Peyer's patch (tissue), 4 donors: ENCODE data around the gene USP40. TPM values are rescaled to one million over a fixed set of nuclear protein-coding genes. Genes with fewer than 3 reads are reported as not detected.
"Not testable (repeated sequence)": the region's sequence is repeated elsewhere in the genome, so short reads cannot be mapped to it uniquely, and the experiment has no call there.

ENCODE experiments used
- DNase-seq, 3 donors: peaks; one replicate each; pipeline ENCODE4 v3.0.0-alpha.2; 2017 to 2019
- H3K27ac ChIP-seq, 4 donors: fragments of 200-600 bp; sonication (generic); one replicate each; pipeline ENCODE4 v1.5.1; 2016 to 2019
- H3K27me3 ChIP-seq, 2 donors: fragments of 200-600 bp; sonication (generic); one replicate each; pipeline ENCODE4 v1.5.1; 2019
- H3K36me3 ChIP-seq, 3 donors: fragments of 200-600 bp; sonication (generic); one replicate each; pipeline ENCODE4 v1.5.1; 2016 to 2019
- H3K4me1 ChIP-seq, 4 donors: fragments of 200-600 bp; sonication (generic); one replicate each; pipeline ENCODE4 v1.5.1; 2016 to 2019
- H3K4me3 ChIP-seq, 4 donors: fragments of 200-600 bp; sonication (generic); 1 replicate in 3 of 4; 2 replicates in 1 of 4; pipeline ENCODE4 v1.5.1; 2016 to 2019; ENCODE audit warnings: mild to moderate bottlenecking in 1 of 4
- H3K9me3 ChIP-seq, 4 donors: fragments of 200-600 bp; sonication (generic); one replicate each; pipeline ENCODE4 v1.5.1; 2016 to 2019; ENCODE audit warnings: mild to moderate bottlenecking in 1 of 4
- CTCF ChIP-seq, 6 experiments: fragments of 450-650 bp in 4 of 6; fragments of 200-600 bp in 2 of 6; sonication (generic) in 1 of 6; IDR thresholded peaks; one replicate each; pipeline ENCODE4 v1.5.1; 2017 to 2019; ENCODE audit warnings: antibody characterized with exemption in 6 of 6, mild to moderate bottlenecking in 3 of 6, moderate library complexity in 1 of 6
- POLR2A ChIP-seq, 2 donors: fragments of 450-650 bp; IDR thresholded peaks; one replicate each; pipeline ENCODE4 v1.5.1; 2017; ENCODE audit warnings: antibody characterized with exemption in 2 of 2, mild to moderate bottlenecking in 2 of 2, moderate library complexity in 2 of 2
- total RNA-seq, 4 donors: library from RNA; depleted of rRNA; stranded (reverse); fragments of >200 nt; gene quantifications; one replicate each; pipeline ENCODE4 v1.1.0, GENCODE V29; 2016

Gene USP40
- total RNA-seq, 4 donors from 2014 or later, result 34.3 to 58.7 (median 45.0) TPM

- TF ChIP-seq POLR2A (IDR thresholded peaks at IDR 0.05), result no peak
- TF ChIP-seq CTCF (IDR thresholded peaks at IDR 0.05), result no peak
- Histone ChIP-seq H3K9me3 (no peaks in the 10 kb centered on the region), H3K27me3 (no peaks in the 10 kb centered on the region), H3K4me1 (no peaks in the 10 kb centered on the region), H3K4me3 (no peak overlapping the region), H3K27ac (no peak overlapping the region), H3K36me3 (no peaks in the 10 kb centered on the region)
- no peak for DNase-seq
These were observed 21.8 kb upstream of the USP40 start for GRCh38 chr2:233588400-233588799.

- Histone ChIP-seq H3K36me3 (no peaks in the 10 kb centered on the region), H3K27me3 (no peaks in the 10 kb centered on the region), H3K4me1 (no peaks in the 10 kb centered on the region), H3K9me3 (no peaks in the 10 kb centered on the region), H3K27ac (no peak overlapping the region), H3K4me3 (no peak overlapping the region)
- TF ChIP-seq POLR2A (IDR thresholded peaks at IDR 0.05) (no peak), CTCF (IDR thresholded peaks at IDR 0.05) (no peak)
- no peak for DNase-seq
These were observed 17.6 kb upstream of the USP40 start for GRCh38 chr2:233584210-233584609.

- not testable (repeated sequence) for DNase-seq, H3K4me1 ChIP-seq, H3K4me3 ChIP-seq, H3K27me3 ChIP-seq, H3K27ac ChIP-seq, H3K36me3 ChIP-seq, H3K9me3 ChIP-seq
These were observed 16.8 kb upstream of the USP40 start for GRCh38 chr2:233583217-233583965.

GRCh38 chr2:233577341-233577740 is 10.8 kb upstream of the USP40 start:
- H3K27me3 ChIP-seq, DNase-seq, H3K9me3 ChIP-seq, H3K4me3 ChIP-seq, H3K36me3 ChIP-seq, H3K4me1 ChIP-seq, H3K27ac ChIP-seq: not testable (repeated sequence)

GRCh38 chr2:233572468-233572867 is 5.9 kb upstream of the USP40 start:
- no peaks in the 10 kb centered on the region for H3K27me3 ChIP-seq
- H3K9me3 ChIP-seq, result no peaks in the 10 kb centered on the region

GRCh38 chr2:233571462-233571861 is 4.9 kb upstream of the USP40 start:
- Histone ChIP-seq H3K27me3 (no peaks in the 10 kb centered on the region), H3K36me3 (no peaks in the 10 kb centered on the region), H3K9me3 (no peaks in the 10 kb centered on the region), H3K4me1 (no peaks in the 10 kb centered on the region), H3K27ac (no peak overlapping the region), H3K4me3 (no peak overlapping the region)
- DNase-seq, result no peak
- TF ChIP-seq POLR2A (IDR thresholded peaks at IDR 0.05) (no peak), CTCF (IDR thresholded peaks at IDR 0.05) (no peak)

More at GRCh38 chr2:233572468-233572867, 5.9 kb upstream of the USP40 start:
- TF ChIP-seq CTCF (IDR thresholded peaks at IDR 0.05), result no peak
- TF ChIP-seq POLR2A (IDR thresholded peaks at IDR 0.05), result no peak
- Histone ChIP-seq H3K36me3 (no peaks in the 10 kb centered on the region), H3K4me3 (no peak overlapping the region), H3K4me1 (no peaks in the 10 kb centered on the region), H3K27ac (no peak overlapping the region)
- DNase-seq, result no peak

- no peaks in the 10 kb centered on the region for H3K4me1 ChIP-seq
- H3K36me3 ChIP-seq, result no peaks in the 10 kb centered on the region
- no peaks in the 10 kb centered on the region for H3K9me3 ChIP-seq
- DNase-seq, result no peak
- TF ChIP-seq CTCF (IDR thresholded peaks at IDR 0.05) (no peak), POLR2A (IDR thresholded peaks at IDR 0.05) (no peak)
- no peak overlapping the region for H3K4me3 ChIP-seq
- no peaks in the 10 kb centered on the region for H3K27me3 ChIP-seq
- no peak overlapping the region for H3K27ac ChIP-seq
These were observed 4.4 kb upstream of the USP40 start for GRCh38 chr2:233571001-233571400.
